Endothelial cell of umbilical vein (primary cell): ENCODE results near the gene LAMP5. TPM values are rescaled to one million over a fixed set of nuclear protein-coding genes. Genes with fewer than 3 reads are reported as not detected.

Experiments
- BruUV-seq: library from RNA; stranded (reverse); fragments of 400-500 nt; replicated peaks from 2 replicates; lab custom pipeline; 2021; lab: Mats Ljungman, UMichigan
- CTCF ChIA-PET: fragments of 300-600, 350-600 bp; sonication (Branson Sonifier 250); formaldehyde crosslinking; loops from one replicate; lab custom pipeline; 2021; ENCODE audit warnings: antibody characterized with exemption, inconsistent platforms; lab: Charles Lee
- POLR2A ChIA-PET: fragments of 300-600, 350-600 bp; sonication (Branson Sonifier 250); formaldehyde crosslinking; loops from one replicate; lab custom pipeline; 2021; ENCODE audit warnings: antibody characterized with exemption, inconsistent platforms; lab: Charles Lee
- DNase-seq: peaks from one replicate; pipeline ENCODE4 v3.0.0-alpha.2; 2011; ENCODE audit warnings: low read depth, low spot score
- FAIRE-seq: peaks from 2 replicates; lab custom pipeline; 2011; peaks lifted over from hg19 to GRCh38; lab: Jason Lieb, UNC
- H2AFZ ChIP-seq: 2 replicates; pipeline ENCODE4 v1.6.0; 2012; ENCODE audit warnings: low read depth, low read length, control low read depth, inconsistent platforms
- H3K27ac ChIP-seq: 2 replicates; pipeline ENCODE4 v1.5.1; 2011; ENCODE audit warnings: low read depth, mild to moderate bottlenecking, control low read depth, low read length, moderate library complexity; ENCODE audit not compliant: insufficient read depth
- H3K27me3 ChIP-seq, 2 experiments: 2 replicates each; pipeline versions ENCODE4 v1.6.0 to v1.6.1; 2011; ENCODE audit warnings: low read length in 2 of 2, mixed read lengths in 1 of 2; ENCODE audit not compliant: control insufficient read depth in 2 of 2, insufficient read depth in 2 of 2
- H3K36me3 ChIP-seq, 2 experiments: 2 replicates in 1 of 2; 3 replicates in 1 of 2; pipeline ENCODE4 v1.5.1; 2011; ENCODE audit warnings: low read length in 2 of 2, mild to moderate bottlenecking in 1 of 2, moderate library complexity in 1 of 2; ENCODE audit not compliant: control insufficient read depth in 2 of 2, insufficient read depth in 2 of 2; ENCODE audit errors: extremely low read depth in 1 of 2
- H3K4me1 ChIP-seq: 3 replicates; pipeline ENCODE4 v1.5.1; 2011; ENCODE audit warnings: mild to moderate bottlenecking, low read length; ENCODE audit not compliant: control insufficient read depth, insufficient read depth; ENCODE audit errors: extremely low read depth
- H3K4me2 ChIP-seq: 2 replicates; pipeline ENCODE4 v1.6.1; 2011; ENCODE audit warnings: low read length, control low read depth, mixed read lengths; ENCODE audit not compliant: insufficient read depth
- H3K4me3 ChIP-seq, 3 experiments: fragments of 200-600 bp in 1 of 3; sonication (generic), shearing (Covaris generic) in 1 of 3; replicated peaks in 1 of 3; 2 replicates each; pipeline ENCODE4 v1.5.1; 2011 to 2016; ENCODE audit warnings: control low read depth in 3 of 3, low read length in 3 of 3, mild to moderate bottlenecking in 2 of 3, inconsistent platforms in 1 of 3, low read depth in 1 of 3, moderate library complexity in 1 of 3; ENCODE audit not compliant: insufficient read depth in 1 of 3
- H3K79me2 ChIP-seq: 2 replicates; pipeline ENCODE4 v1.6.0; 2012; ENCODE audit warnings: low read length, inconsistent platforms; ENCODE audit not compliant: control insufficient read depth, insufficient read depth
- H3K9ac ChIP-seq: replicated peaks from 2 replicates; pipeline ENCODE3; 2011; ENCODE audit warnings: low read length, control low read depth; ENCODE audit not compliant: insufficient read depth; ENCODE audit errors: extremely low read depth
- H3K9me1 ChIP-seq: replicated peaks from 3 replicates; pipeline ENCODE4 v1.6.0; 2011; ENCODE audit warnings: mild to moderate bottlenecking, low read length; ENCODE audit not compliant: control insufficient read depth, insufficient read depth; ENCODE audit errors: extremely low read depth
- H3K9me3 ChIP-seq: replicated peaks from 2 replicates; pipeline ENCODE4 v1.5.1; 2012; ENCODE audit warnings: low read length, inconsistent platforms; ENCODE audit not compliant: control insufficient read depth, insufficient read depth
- H4K20me1 ChIP-seq: replicated peaks from 2 replicates; pipeline ENCODE3; 2011; ENCODE audit warnings: mild to moderate bottlenecking, low read length; ENCODE audit not compliant: control insufficient read depth, insufficient read depth; ENCODE audit errors: extremely low read depth
- CTCF ChIP-seq, 2 donors: IDR thresholded peaks; 1 replicate in 1 of 2; 2 replicates in 1 of 2; pipeline ENCODE4 v1.5.1; 2011; ENCODE audit warnings: low read length in 2 of 2, mild to moderate bottlenecking in 2 of 2, moderate library complexity in 2 of 2, control low read depth in 1 of 2, inconsistent platforms in 1 of 2, low read depth in 1 of 2; ENCODE audit not compliant: insufficient read depth in 1 of 2; ENCODE audit errors: extremely low read depth in 1 of 2
- EZH2 ChIP-seq: IDR thresholded peaks from 2 replicates; pipeline ENCODE4 v1.6.1; 2012; ENCODE audit warnings: borderline replicate concordance, low read depth, mild to moderate bottlenecking, moderate library complexity, low read length, inconsistent platforms; ENCODE audit not compliant: severe bottlenecking
- JUN ChIP-seq: IDR thresholded peaks from 2 replicates; pipeline ENCODE4 v1.6.1; 2011; ENCODE audit warnings: borderline replicate concordance, low read depth; ENCODE audit not compliant: insufficient read length, insufficient read depth
- dilution Hi-C: fragments of 300-500 bp; cut with MboI; formaldehyde crosslinking; loops from one replicate; pipeline ENCODE4 v1.15.0; 2019; ENCODE audit warnings: low sequenced_read_pairs; ENCODE audit not compliant: extremely low pct_ligation_motif_present
- intact Hi-C: fragments of 100-400 bp; cut with micrococcal nuclease; formaldehyde crosslinking; loops from one replicate; pipeline ENCODE4 v1.10.0; 2022
- polyA plus RNA-seq, 4 experiments: library from polyadenylated mRNA; depleted of rRNA in 3 of 4; stranded (reverse) in 3 of 4; unstranded in 1 of 4; fragments of >200 nt; gene quantifications; 2 replicates each; pipeline versions ENCODE4 v1.2.1 to v1.2.3, GENCODE V29; 2011 to 2012; ENCODE audit warnings: missing spikeins in 1 of 4
- total RNA-seq: library from RNA; stranded (reverse); gene quantifications from 2 replicates; pipeline ENCODE4 v1.2.3, GENCODE V29; 2021

LAMP5 gene
- total and polyA plus RNA-seq, 2 donors (not counting 3 experiments of a cell fraction or from before 2014, with no cell fraction given): not detected

- no peak overlapping the region for H2AFZ ChIP-seq
- dilution Hi-C loops (no loop called here), intact Hi-C loops (no loop called here)
- no peak overlapping the region for H3K4me3 ChIP-seq
- BruUV-seq: no TSS peak
- H3K9me1 ChIP-seq: no peaks in the 10 kb centered on the region
- peaks cover 5% of the 10 kb centered on the region for H3K4me1 ChIP-seq
- H3K27me3 ChIP-seq: peaks cover 55 to 85% of the 10 kb centered on the region in 2 experiments
- no peaks in the 10 kb centered on the region for H4K20me1 ChIP-seq
- ChIA-PET CTCF (interaction anchor here (2.4 kb wide), 1 partner anchor 11 kb away, joined by 8 read pairs; no protein-coding TSS in a partner anchor), POLR2A (no interaction called here)
- DNase-seq: peak; percentile 6
- H3K4me2 ChIP-seq: peak overlapping the region; percentile 43
- H3K9ac ChIP-seq: no peak overlapping the region
- TF ChIP-seq EZH2 (peak; percentile 40), CTCF (IDR thresholded peaks at IDR 0.05; ENCODE audit: extremely low read depth in 1 of 2, insufficient read depth in 1 of 2, low read depth in 1 of 2, low read length in 2 of 2) (no peak), JUN (no peak)
- no peaks in the 10 kb centered on the region for H3K79me2 ChIP-seq
- H3K36me3 ChIP-seq: no peaks in the 10 kb centered on the region
- FAIRE-seq: peak; percentile 33
- H3K9me3 ChIP-seq: no peaks in the 10 kb centered on the region
- H3K27ac ChIP-seq: no peak overlapping the region
Observed at GRCh38 chr20:9516234-9516871, 2.0 kb downstream of the LAMP5 start.
